Coronary artery (tissue), 2 donors: ENCODE results near the gene PODXL2.
A peak's percentile ranks its signal among the peaks of the same experiment; 100 is the strongest.

ENCODE experiments used
- DNase-seq: peaks from one replicate; pipeline ENCODE4 v3.0.0-alpha.2; 2017; ENCODE audit warnings: low spot score
- H3K27ac ChIP-seq, 2 donors: fragments of 200-600 bp; sonication (generic); one replicate each; pipeline ENCODE4 v1.5.1; 2016 to 2019
- H3K4me3 ChIP-seq: fragments of 200-600 bp; sonication (generic); 2 replicates; pipeline ENCODE4 v1.5.1; 2016; ENCODE audit warnings: mild to moderate bottlenecking, moderate library complexity
- CTCF ChIP-seq: fragments of 200-600 bp; sonication (generic); IDR thresholded peaks from one replicate; pipeline ENCODE4 v1.5.1; 2019; ENCODE audit warnings: antibody characterized with exemption

Gene PODXL2

GRCh38 chr3:127665586-127665985, 36.6 kb downstream of the PODXL2 start:
- no peak overlapping the region for H3K27ac ChIP-seq
- DNase-seq: peak; percentile 21
- H3K4me3 ChIP-seq: no peak overlapping the region
- TF ChIP-seq CTCF: no peak

- no peak for TF ChIP-seq CTCF
- no peak overlapping the region for H3K27ac ChIP-seq
- DNase-seq: peak; percentile 24
- no peak overlapping the region for H3K4me3 ChIP-seq
These were observed 37.7 kb downstream of the PODXL2 start for GRCh38 chr3:127666676-127667075.

- H3K4me3 ChIP-seq: no peak overlapping the region
- H3K27ac ChIP-seq: no peak overlapping the region
- peak; percentile 68 for DNase-seq
- TF ChIP-seq CTCF: no peak
These were observed 38.2 kb downstream of the PODXL2 start for GRCh38 chr3:127667119-127667681.

GRCh38 chr3:127668906-127669305, 39.9 kb downstream of the PODXL2 start:
- peak; percentile 29 for DNase-seq
- Histone ChIP-seq H3K27ac (no peak overlapping the region), H3K4me3 (no peak overlapping the region)
- no peak for TF ChIP-seq CTCF

- no peak overlapping the region for H3K4me3 ChIP-seq
- peak; percentile 65 for DNase-seq
- no peak overlapping the region for H3K27ac ChIP-seq
- TF ChIP-seq CTCF: no peak
These were observed 40.7 kb downstream of the PODXL2 start for GRCh38 chr3:127669541-127670228.

GRCh38 chr3:127670229-127670559, 41.2 kb downstream of the PODXL2 start:
- DNase-seq: no peak
- no peak for TF ChIP-seq CTCF
- Histone ChIP-seq H3K4me3 (no peak overlapping the region), H3K27ac (no peak overlapping the region)
